GM18499 (cell line): ENCODE measurements around the gene GBP2.

Source experiments
- ATAC-seq: cut with Tn5 transposase; IDR thresholded peaks from one replicate; pipeline ENCODE4 v1.9.1; 2021; ENCODE audit warnings: moderate number of reproducible peaks; ENCODE audit not compliant: insufficient read depth, unreplicated experiment

GBP2 gene

DNA sequence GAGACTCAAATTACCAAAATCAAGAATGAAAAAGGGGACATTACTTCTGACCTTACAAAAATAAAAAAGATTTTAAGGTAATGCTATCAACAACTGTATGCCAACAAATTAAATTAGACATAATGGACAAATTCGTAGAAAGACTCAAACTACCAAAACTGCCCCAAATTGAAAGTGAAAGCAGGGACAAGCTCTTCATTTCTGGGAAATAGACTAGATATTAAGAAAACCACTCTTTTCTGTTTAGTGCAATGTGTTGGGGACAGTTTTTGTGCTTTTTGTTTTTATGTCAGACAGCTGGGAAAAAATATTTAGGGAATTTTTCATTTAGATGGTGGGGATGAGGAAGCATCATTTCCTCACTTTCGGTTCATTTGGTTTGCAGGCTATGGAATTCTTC, 56.0 kb downstream of the GBP2 start:
- ATAC-seq, result no peak

DNA sequence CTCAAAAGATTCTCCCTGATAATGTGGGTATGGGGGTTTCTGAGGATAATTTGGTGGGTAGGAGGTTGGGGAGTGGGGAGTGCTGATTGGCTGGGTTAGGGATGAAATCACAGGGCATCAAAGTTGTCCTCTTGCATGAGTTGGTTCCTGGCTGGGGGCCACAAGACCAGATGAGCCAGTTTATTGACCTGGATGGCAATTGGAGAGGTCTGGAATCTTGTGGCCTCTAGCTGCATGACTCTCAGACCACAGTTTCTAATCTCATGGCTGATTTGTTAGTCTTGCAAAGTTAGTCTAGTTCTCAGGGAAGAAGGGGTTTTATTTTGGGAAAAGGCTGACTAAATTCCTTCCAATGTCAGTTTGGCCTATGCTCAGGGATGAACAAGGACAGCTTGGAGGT, 57.6 kb downstream of the GBP2 start:
- no peak for ATAC-seq

DNA sequence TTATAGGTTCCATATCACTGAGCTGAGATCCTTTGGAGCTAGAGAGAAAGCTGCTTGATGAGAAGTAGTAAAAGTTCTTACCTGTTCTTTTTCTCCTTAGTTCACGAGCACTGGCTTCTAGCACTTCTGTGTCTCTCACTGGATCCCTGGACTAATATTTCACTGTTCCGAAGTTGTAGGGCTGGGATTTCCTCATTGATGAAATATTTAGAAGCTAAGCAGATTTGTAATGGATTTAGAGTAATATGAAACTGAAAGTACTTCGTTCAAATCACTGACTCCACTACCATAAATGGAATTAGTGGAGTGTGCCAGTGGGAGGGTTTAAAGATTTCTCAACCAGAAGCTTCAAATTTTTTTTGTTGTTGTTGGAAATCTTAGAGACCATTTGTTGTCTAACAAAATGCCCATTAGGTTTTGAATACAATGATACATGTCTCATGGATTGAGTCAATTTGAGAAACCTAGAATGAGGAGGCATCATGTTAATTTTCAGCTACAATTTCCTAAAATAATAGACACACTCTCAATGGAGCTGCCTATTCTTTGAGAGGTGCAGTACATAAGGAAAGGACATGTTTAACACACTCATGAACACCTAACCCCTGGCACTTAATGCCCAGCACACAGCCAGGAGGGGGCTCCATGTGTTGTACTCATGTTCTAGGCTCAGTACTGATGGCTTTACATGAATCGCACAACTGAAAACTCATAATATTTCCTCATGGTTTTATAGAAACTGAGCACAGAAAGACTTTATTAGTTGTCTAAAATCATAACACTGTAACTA, 60.6 kb downstream of the GBP2 start, which contains the start of gene GBP1:
Gene GBP1, minus strand, starts transcription at position 130 of the 790 bp plus-strand sequence. CDS start 1,974 bp downstream, outside the sequence.
- no peak for ATAC-seq

DNA sequence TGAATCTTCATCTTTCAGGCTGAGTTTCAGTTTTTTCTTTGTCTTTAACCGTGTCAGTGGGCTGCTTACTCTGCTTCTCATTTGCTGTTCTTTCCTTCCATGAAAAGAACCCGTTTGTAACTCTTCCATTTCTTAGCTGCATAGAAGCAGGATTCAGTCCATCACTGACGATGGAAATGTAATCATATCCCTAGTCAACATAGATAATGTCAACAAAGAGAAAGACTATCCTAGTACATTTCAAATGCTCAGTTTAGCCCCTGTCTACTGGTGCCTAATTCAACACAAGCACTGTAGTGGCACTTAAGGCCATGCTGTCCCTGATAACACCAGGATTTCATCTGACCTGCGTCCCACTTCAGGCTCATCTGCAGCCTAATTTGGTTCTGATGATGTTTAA, 61.3 kb downstream of the GBP2 start:
- ATAC-seq, result no peak

DNA sequence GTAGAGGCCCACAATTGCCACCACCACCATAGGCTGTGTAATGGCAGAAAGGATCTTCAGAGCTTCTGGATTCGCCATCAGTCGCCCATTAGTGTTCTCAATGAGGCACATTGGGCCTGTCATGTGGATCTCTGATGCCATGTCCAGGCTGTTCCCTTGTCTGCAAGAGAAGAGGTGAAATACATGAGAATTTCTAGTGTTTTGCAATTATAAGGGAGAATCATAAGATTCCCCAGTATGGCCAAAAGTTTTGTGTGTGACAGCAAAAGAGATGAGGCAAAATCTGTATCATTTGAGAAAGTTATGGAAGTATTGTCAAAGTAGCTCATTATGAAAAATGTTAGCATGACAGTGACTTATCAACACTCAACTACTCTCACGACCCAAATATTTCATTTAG, 62.8 kb downstream of the GBP2 start:
- ATAC-seq, result no peak

DNA sequence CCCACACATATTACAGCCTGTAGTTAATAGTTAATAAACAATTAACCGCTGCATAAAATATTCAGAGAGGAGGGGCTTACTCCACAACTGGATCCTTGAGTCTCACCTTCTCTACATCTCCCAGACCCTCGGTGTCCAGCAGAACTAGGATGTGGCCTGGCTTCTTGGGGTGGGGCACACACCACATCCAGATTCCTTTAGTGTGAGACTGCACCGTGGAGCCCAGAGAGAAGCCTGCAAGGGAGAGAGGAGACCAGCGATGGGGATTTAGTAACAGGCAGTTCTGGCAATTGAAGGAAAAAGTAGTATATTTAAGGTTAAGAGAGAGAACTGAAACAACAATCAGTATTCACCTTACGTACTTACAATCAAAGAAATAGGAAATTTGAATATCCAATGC, 65.8 kb downstream of the GBP2 start:
- ATAC-seq, result no peak
